ENCODE measurements around the gene ACVR1B.

The ACVR1B gene

DNA sequence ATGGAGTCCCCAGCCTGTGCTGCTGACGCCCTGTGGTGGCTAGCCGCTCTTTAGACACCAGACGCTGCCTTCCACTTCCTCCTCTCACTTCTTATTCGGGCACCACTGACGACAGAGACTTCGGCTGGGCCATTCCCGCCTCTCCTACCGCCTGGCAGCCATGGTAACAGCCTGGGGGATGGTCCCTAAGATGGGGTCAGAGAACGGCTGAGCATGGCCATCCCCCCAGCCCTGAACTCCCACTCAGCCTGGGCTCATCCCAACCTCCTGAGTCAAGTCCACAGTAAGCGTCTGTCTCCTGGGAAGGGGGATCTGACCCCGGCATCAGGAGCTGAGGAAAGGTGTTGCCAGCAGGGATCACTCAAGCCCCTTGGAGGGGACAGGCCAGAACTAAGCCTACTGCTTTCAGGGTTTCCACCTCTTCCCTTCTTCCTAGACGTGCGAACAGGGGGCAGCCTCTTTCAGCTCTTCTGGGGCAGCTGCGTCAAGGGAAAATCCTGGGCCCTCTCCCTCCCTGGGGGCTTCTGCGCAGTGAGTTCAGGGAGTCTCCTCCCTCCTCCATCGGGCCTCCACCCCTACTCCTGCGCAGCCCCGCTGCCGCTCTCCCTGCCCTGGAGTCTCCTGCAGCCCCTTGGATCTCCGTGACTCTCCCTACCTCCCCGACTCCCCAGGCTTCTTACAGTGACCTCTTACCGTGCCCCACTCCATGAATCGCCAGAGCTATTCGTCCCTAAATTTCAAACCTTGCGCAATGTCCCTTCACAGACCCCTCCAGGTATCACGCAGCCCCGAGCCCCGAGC is 54.6 kb downstream of the ACVR1B start:
- DNase-seq, result no peak

DNA sequence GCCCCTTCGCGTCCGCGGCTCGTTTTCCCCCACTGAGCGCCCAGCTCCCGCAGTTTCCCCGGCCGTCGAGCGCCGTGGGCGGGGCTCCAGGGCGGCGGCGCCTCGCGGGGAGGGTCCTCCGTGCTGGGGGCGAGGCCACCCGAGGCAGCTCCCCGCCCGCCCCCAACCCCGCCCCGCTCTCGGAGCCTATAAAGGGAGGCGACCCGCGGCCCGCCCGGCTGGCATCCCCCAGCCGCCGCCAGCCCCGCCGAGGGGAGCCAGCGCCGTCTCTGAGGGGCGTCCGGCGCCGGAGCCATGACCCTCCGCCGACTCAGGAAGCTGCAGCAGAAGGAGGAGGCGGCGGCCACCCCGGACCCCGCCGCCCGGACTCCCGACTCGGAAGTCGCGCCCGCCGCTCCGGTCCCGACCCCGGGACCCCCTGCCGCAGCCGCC is 55.2 kb downstream of the ACVR1B start, which contains the start of gene TAMALIN:
Gene TAMALIN (plus strand): TSS at position 221 of the 432 bp plus-strand sequence. CDS start 74 bp downstream, at position 295.
- no peak for DNase-seq

DNA sequence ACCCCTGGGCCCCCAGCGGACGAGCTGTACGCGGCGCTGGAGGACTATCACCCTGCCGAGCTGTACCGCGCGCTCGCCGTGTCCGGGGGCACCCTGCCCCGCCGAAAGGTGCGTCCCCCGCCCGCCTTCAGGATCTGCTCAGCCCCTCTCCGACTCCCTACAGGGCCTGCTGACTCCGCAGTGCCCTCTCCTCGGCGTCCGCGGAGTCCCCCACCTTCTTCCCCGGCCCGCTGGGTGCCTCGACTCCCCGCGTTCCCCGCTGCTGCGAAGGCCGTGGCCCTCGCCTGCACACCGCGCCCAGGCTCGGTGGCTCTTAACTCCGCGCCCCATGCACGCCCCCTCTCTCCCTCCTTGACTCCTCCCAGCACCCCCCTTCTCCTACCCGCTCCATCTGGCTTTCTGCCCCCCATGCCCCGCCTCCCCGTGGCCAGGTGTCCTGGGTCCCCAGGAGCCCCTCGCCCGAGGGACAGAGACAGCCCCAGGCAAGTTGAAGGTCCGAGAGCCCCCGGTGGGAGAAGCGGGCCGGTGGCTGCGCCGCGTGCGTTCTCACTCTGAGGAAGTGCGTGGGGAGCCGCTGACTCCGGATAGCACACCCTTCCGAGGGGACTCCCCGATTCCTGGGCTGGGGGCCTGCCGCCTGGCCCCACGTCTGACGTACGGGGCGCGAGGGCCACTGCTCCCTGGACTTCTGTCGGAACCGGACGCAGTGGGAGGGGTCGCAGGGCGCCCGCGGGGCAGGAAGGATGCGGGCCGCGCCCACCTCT is 55.8 kb downstream of the ACVR1B start:
- DNase-seq, result no peak

DNA sequence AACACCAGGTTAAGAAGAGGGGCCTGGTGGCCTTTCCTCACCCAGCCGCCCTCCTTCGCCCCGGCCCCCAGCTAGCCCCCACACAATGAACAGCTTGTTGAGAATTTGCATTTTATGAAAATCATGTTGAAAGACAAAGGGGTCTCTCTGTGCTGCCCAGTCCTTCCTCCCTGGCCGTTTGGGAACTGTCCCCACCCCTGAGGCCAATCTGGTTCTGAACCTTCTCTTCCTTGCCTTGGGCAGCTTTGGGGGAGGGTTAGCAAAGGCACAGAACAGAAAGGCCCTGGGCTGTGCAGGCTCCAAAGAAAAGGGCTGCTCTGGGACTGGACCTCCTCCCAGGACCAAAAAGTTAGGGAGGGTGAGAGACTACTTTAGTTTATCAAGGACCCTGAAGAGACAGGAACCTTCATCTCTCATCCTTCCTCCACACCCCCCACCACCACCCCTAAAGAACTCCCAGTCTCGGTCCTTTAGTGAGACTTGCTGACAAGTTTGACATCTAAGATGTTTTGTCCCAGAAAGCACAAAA is 56.5 kb downstream of the ACVR1B start:
- no peak for DNase-seq

DNA sequence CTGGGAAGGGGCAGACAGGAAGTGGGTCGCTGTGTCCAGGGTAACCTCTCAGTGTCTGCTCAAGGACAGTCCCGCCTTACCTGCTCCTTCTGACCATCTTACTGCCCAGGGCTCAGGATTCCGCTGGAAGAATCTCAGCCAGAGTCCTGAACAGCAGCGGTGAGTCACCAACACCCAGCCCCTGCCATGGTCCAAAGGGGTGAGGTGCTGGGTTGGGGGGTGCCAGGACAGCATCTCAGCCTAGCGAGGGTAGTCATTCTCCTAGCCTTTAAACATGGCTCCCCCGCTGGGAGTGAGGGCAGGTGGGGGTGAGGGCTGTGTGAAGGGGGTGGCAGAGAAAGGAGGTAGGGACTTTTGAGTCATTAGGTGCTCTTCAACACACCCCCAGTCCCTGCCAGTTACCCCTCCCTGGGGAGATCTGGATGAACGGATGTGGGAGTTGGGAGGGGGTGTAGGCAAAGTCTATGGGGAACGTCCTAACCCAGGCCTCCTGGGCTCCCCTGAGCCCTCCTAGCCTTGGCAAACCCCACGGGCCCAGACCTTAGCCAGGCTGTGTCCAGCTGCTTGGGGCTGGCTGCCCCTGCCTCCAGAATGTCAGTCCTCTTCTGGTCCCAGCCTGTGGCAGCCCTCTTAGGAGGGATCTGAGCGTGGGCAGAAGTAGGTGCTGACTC is 57.7 kb downstream of the ACVR1B start:
- DNase-seq, result no peak

DNA sequence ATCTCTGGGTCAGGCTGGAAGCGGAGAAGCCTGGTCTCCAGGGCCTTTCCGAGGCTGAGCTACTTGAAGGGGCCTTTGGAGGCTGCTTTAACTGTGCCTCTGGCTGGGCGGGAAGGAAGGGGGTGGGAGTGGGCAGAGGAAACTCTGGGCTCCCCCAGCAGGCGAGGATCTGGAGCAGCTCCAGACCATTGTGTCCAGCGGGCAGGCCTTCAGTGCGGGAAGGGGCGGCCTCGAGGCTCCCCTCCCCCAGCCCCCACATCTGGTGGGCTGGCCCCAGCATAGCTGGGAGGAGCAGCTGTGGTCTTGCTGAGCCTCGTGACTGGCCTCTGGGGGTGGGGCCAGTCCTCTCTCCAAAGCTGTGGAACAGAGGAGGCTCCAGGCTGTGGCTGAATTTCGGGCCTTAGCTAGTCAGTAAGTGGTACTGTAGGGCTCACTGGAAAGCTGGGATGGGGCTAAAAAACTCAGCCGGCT is 58.7 kb downstream of the ACVR1B start:
- DNase-seq, result no peak

DNA sequence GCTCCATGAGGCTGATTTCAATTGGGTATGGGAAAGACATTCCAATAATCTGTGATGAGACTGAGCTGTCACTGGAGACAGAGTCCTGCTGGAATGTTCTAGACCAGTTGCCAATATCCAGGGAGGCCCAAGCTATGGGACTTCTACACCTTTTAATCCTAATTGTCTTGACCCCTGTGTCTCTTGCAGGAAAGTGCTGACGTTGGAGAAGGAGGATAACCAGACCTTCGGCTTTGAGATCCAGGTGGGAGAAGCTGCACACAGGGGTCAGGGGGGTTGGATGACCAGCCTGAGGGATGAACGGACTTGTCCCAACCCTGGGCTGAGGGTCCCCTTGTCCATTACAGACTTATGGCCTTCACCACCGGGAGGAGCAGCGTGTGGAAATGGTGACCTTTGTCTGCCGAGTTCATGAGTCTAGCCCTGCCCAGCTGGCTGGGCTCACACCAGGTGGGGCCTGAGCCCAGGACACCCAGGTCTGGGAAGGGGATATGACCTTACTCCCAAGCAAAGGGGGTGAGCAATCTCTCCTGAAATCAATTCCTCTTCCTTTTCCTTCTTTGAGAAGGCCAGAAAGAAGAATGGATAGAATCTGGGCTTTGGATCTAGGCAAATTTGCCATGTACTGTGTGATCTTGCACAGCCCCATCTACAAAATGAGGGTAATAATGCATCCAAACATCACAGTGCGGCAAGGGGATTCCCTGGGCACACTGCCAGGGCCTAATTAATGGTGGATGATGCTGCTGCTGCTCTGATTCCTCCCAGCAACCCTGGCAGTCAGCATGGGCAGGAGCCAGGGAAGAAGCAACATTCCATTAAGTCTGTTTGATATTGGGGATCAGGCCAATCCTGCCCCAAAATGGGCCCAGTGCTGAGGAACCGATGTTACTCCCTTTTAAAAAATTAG is 59.4 kb downstream of the ACVR1B start:
- DNase-seq, result no peak

DNA sequence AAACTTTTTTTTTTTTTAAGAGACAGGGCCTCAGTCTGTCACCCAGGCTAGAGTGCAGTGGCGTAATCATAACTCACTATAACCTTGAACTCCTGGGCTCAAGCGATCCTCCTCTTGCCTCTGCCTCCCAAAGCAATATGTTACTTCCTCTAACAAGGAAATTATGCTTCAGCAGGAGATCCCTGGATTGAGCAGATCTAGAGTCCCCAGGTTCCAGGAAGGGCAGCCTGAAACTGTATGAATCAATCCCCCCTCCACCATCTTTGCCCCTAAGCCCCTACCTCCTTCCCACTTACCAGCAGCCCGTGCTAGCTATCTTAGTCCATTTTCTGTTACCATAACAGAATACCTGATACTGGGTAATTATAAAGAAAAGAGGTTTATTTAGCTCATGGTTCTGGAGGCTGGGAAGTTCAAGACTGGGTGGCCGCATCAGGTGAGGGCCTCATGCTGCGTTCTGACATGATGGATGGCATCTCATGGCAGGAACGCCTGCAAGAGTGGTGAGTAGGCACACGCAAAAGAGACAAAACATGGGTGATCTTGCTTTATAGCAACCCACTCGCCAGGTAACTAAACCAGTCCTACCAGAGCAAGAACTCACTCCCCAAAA is 60.2 kb downstream of the ACVR1B start:
- no peak for DNase-seq

DNA sequence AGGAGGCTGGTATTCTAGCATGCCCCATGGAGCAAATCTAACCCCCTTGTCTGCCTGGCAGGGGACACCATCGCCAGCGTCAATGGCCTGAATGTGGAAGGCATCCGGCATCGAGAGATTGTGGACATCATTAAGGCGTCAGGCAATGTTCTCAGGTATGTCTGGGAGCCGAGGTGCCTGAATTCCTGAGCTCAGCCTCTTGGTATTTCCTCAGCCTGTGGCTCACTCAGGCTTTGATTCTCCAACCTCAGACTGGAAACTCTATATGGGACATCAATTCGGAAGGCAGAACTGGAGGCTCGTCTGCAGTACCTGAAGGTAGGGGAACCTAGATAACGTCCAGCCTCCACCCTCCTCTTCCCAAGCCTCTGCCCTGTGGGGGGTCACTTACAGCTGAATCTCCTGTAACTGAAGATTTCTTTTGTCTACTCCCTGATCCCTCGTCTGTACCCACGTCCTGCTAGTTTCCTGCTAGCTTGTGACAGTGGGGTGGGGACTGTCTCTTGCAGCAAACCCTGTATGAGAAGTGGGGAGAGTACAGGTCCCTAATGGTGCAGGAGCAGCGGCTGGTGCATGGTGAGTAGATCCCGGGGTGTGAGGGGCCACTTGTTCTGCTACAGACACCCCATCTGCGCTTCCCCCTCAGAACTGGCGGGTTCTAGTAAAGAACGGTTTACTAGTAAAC is 62.3 kb downstream of the ACVR1B start:
- DNase-seq, result no peak

DNA sequence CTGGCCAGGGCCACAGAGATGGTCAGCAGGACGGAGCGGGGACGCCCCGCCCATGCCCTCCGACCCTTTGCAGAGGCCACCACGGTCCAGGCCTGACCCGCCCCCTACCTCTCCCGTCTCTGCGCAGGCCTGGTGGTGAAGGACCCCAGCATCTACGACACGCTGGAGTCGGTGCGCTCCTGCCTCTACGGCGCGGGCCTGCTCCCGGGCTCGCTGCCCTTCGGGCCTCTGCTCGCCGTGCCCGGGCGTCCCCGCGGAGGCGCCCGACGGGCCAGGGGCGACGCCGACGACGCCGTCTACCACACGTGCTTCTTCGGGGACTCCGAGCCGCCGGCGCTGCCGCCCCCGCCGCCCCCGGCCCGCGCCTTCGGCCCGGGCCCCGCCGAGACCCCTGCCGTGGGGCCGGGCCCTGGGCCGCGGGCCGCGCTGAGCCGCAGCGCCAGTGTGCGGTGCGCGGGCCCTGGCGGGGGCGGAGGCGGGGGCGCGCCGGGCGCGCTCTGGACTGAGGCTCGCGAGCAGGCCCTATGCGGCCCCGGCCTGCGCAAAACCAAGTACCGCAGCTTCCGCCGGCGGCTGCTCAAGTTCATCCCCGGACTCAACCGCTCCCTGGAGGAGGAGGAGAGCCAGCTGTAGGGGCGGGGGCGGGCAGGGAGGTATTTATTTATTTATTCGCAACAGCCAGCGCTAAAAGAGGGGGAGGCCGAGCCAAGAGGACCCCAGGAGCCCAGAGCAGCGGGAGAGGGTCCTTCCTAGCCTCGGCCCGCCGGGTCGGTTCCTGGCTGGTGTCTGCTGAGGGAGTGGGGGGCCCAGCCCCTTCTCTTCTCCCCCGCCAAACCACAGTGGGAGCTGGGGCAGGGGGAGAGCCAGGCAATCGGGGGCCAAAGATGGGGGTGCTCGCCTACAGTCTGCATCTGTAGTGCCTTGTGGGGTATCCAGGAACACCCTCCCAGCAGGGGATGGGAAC is 63.4 kb downstream of the ACVR1B start:
- no peak for DNase-seq

DNA sequence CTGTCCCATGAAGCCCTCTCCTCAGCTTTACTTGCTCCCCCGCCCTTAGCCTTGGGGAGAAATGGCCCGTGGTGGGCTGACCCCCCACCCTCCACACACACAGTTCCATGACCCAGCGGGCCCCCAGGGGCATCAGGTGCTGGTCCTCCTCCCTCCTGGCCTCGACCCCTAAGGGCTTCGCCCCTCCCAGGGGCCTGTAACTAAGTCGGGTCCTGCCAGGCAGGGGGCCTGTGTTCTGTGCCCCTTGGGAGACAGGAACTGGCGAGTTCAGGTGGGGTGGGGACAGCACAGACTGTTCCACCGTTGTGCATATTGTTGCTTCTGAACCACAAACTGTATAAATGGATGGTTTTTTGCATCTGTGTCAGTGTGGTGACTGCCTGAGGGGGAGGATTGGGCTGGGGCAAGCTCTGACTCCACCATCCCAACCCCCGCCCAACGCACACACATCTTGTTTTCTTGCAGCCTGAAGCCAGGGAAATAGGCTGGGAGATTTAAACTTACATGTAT is 64.1 kb downstream of the ACVR1B start:
- no peak for DNase-seq

DNA sequence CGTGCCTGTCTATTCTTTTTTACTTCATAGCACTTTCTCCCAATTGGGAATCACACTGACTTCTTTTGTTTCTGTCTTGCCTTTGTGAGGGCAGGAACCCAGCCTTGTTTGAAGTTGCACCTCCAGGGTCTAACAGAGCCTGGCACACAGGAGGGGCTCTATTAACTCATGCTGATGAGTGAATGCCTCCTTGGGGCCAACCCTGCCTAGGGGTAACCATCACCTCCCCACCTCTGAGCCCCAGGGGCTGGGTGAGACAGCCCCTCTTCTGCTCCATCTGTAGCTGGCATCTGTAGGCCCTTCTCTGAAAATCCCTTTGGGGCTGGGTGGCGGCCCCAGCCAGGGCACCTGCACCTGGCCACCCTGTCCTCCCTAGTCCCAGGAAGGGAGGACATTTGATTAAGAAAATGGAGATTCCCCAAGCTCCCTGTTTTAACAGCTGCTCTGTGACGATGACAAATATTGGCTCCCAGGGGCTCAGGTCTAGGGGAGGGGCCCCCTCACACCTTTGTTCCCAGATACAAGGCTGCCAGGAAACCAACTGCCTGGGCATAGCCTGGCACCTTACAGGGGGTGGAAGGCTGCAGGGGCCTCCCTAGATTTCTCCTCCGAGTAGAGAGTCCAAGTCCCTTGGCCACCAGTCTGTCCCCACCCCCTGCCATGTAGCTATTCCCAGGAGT is 67.1 kb downstream of the ACVR1B start:
- DNase-seq, result no peak

DNA sequence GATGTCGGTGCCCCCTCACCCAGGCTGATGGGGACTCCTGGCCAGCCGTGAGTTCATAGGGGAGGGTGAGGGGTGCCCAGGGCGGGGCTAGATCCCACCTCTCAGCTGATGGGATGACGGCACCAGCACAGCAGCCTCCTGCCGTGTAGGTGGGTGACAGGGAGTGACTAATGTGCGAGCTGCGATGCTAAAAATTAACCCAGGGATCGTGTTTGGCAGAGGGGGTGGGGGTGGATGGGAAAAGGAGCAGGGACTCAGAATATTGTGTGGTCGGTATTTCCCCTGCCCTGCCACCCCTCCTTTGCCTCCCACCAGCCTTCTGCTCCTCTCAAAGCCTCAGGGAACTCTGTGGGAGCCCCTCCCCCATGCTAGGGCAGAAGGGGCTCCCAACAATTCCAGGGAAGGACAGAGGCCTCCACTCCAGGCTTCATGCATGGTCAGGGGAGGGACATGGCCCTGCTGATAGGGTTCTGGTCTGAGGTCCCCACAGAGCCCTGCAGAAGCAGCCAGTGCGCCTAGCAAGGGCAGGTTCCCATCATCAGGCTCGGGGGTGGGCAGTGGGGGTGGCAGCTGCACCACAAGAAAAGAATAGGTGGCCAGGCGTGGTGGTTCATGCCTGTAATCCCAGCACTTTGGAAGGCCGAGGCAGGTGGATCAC is 67.7 kb downstream of the ACVR1B start:
- DNase-seq, result no peak

DNA sequence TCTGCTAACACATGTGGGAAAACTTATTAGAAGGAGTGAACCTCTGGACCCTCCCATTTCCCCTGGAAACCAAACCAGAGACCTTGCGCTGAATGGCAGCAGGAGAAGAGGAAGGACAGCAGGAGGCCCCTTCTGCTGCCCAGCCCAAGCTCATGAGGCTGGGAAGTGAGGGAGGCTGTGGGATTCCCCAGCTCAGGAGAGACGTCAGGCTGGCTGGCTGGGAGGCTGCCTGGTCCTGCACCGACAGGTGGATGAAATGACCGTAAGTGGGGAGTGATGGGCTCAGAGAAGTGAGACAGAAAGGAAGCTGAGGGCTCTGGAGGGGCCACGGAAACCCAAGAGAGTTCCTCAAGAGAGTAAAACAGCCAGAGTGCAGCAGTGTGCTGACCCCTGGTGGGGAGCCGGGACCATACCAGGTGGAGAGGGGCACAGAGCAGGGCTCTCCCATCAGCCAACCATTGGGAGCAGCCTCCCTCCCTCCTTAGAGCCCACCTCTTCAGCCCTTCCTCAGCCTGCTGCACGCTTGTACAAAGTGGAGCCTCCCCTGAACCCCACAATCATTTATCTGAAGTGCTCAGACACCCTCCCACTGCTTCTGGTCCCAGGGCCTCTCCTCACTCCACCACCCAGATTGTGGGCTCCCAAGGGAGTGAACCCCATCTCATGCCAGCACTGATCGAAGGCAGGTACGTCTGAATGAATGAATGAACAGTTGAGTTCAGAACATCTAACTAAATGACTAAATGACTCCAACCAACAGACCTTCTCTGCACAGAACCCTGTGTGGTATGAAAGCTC is 69.2 kb downstream of the ACVR1B start:
- DNase-seq, result peak in 1 of 2 experiments; percentile 63

DNA sequence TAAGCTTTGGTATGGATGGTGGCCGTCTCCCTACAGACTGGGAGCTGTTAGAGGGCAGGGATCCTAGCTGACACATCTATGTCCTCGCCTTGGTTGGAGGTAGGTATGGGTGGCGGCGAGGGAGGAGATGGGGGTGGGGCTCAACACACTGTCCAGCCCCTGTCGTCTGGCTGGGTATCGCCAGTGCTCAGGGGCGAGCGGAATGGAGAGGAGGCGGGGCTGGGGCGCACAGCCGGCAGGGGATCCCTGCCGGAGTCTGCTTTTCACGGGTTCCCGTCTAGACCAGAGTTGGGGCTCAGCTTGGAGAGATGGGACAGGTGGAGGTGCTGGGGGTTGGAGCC is 71.3 kb downstream of the ACVR1B start:
- no peak for DNase-seq

DNA sequence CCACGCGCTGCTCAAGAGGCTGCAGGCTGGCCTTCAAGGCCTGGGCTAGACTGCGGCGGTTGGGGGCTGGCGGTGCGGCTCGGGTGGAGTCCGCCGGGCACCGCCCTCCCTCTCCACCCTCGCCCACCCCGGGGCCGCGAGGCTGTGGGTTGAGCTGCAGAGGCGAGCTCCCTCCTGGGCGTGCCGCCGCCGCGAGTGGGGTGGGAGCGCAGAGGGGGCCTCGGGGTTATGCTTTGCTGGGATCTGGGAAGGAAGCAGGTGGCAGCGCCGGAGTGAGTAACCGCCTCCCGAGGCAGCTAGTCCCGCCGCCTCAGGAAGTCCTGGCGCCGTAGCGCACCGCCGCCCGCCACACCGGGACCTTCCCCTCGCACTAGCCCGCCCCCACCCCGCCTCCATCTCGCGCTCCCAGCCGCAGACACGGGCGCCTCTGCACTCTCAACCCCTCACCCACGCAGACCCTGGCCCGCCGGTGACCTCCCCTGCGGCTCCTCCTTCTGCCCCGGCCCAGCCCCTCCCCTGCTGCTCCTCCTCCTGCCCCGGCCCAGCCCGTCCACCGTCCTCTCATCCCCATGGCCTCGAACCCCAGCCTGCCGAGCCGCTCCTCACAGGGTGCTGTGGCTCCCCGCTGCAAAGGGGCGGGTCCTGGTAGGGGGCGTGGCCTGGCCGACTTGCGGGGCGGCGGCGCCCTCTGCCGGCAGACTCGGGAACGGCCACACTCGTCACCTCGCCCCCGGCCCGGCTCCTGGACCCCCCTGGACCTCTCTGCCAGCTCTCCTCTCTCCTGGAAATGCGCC is 71.9 kb downstream of the ACVR1B start:
- DNase-seq, result peak; percentile 56 to 82
